Panc1 (cell line): ENCODE data around the gene PAX3. TPM values are rescaled to one million over a fixed set of nuclear protein-coding genes. Genes with fewer than 3 reads are reported as not detected.

Experiments
- ATAC-seq: fragments of 200-7000 bp; cut with Tn5 transposase; 2 replicates; pipeline ENCODE4 v1.9.1; 2020; ENCODE audit warnings: mild to moderate bottlenecking, moderate library complexity
- BruUV-seq: library from RNA; stranded (reverse); fragments of 400-500 nt; replicated peaks from 2 replicates; lab custom pipeline; 2021; lab: Mats Ljungman, UMichigan
- CTCF ChIA-PET: fragments of 300-600 bp; sonication (Branson Sonifier 250); formaldehyde crosslinking; loops from one replicate; lab custom pipeline; 2022; ENCODE audit warnings: antibody characterized with exemption; lab: Charles Lee
- POLR2A ChIA-PET: fragments of 300-600 bp; sonication (Branson Sonifier 250); formaldehyde crosslinking; loops from one replicate; lab custom pipeline; 2022; ENCODE audit warnings: antibody characterized with exemption; lab: Charles Lee
- DNase-seq: peaks from one replicate; pipeline ENCODE4 v3.0.0-alpha.2; 2010; ENCODE audit warnings: low read depth, low spot score
- H3K27ac ChIP-seq: 2 replicates; pipeline ENCODE4 v1.5.1; 2011; ENCODE audit warnings: mild to moderate bottlenecking, low read length, inconsistent platforms
- H3K27me3 ChIP-seq: fragments of 200-500 bp; sonication (Bioruptor generic); 2 replicates; pipeline ENCODE4 v1.6.0; 2014; ENCODE audit warnings: low read length, inconsistent platforms; ENCODE audit not compliant: control insufficient read depth, insufficient read depth
- H3K36me3 ChIP-seq: fragments of 200-500 bp; sonication (Bioruptor generic); 2 replicates; pipeline ENCODE4 v1.5.1; 2014; ENCODE audit warnings: inconsistent platforms, mild to moderate bottlenecking, low read length, moderate library complexity; ENCODE audit not compliant: control insufficient read depth, insufficient read depth
- H3K4me1 ChIP-seq: 2 replicates; pipeline ENCODE4 v1.5.1; 2011; ENCODE audit warnings: inconsistent platforms, mild to moderate bottlenecking, low read length, moderate library complexity; ENCODE audit not compliant: control insufficient read depth, insufficient read depth
- H3K4me3 ChIP-seq, 2 experiments: 2 replicates each; pipeline ENCODE4 v1.5.1; 2011 to 2012; ENCODE audit warnings: low read depth in 2 of 2, low read length in 2 of 2, mild to moderate bottlenecking in 2 of 2, inconsistent platforms in 1 of 2, moderate library complexity in 1 of 2
- H3K9me3 ChIP-seq: fragments of 200-500 bp; sonication (Bioruptor generic); 2 replicates; pipeline ENCODE4 v1.5.1; 2014; ENCODE audit warnings: low read depth, mild to moderate bottlenecking, inconsistent platforms, low read length, moderate library complexity; ENCODE audit not compliant: control insufficient read depth, insufficient read depth
- CTCF ChIP-seq: fragments of 450-650 bp; IDR thresholded peaks from 2 replicates; pipeline ENCODE4 v1.5.1; 2017; ENCODE audit warnings: mild to moderate bottlenecking
- POLR2AphosphoS5 ChIP-seq: IDR thresholded peaks from 2 replicates; pipeline ENCODE4 v1.6.1; 2012; ENCODE audit warnings: mild to moderate bottlenecking, low read depth, low read length, moderate library complexity
- REST ChIP-seq, 2 experiments: IDR thresholded peaks; 2 replicates each; pipeline ENCODE4 v1.6.1; 2011 to 2012; ENCODE audit warnings: low read depth in 2 of 2, control low read depth in 1 of 2, low read length in 1 of 2, mild to moderate bottlenecking in 1 of 2, moderate library complexity in 1 of 2; ENCODE audit not compliant: insufficient read depth in 1 of 2
- SIN3A ChIP-seq: IDR thresholded peaks from 2 replicates; pipeline ENCODE4 v1.6.1; 2012; ENCODE audit warnings: low read depth, mild to moderate bottlenecking, low read length, moderate library complexity, borderline replicate concordance; ENCODE audit not compliant: insufficient read depth
- TCF7L2 ChIP-seq: IDR thresholded peaks from 2 replicates; pipeline ENCODE4 v1.6.1; 2011; ENCODE audit warnings: mild to moderate bottlenecking, low read depth, low read length, inconsistent platforms
- in situ Hi-C: cut with HindIII; loops from 2 replicates; pipeline ENCODE4 v1.10.0; 2016; ENCODE audit warnings: low sequenced_read_pairs, low pct_unique_long_range_greater_than_20kb
- intact Hi-C: fragments of 100-400 bp; cut with micrococcal nuclease; formaldehyde crosslinking; loops from one replicate; pipeline ENCODE4 v1.10.0; 2022; ENCODE audit not compliant: unreplicated experiment
- total RNA-seq: library from RNA; stranded (reverse); gene quantifications from one replicate; pipeline ENCODE4 v1.2.1, GENCODE V29; 2021; ENCODE audit not compliant: unreplicated experiment

The PAX3 gene
- total RNA-seq, 1 experiment from 2014 or later: not detected

- H3K36me3 ChIP-seq: no peaks in the 10 kb centered on the region
- in situ Hi-C loops (no loop called here), intact Hi-C loops (no loop called here)
- CTCF ChIA-PET: no interaction called here
- DNase-seq (no peak), ATAC-seq (no peak)
- H3K27ac ChIP-seq: no peak overlapping the region
- no TSS peak for BruUV-seq
- no peaks in the 10 kb centered on the region for H3K27me3 ChIP-seq
- H3K4me1 ChIP-seq: no peaks in the 10 kb centered on the region
- POLR2A ChIA-PET: no interaction called here
- TF ChIP-seq TCF7L2: no peak
- TF ChIP-seq POLR2AphosphoS5: no peak
- TF ChIP-seq REST (IDR thresholded peaks at IDR 0.05; ENCODE audit: insufficient read depth in 1 of 2, low read depth in 2 of 2, low read length in 1 of 2): no peak
- TF ChIP-seq CTCF: no peak
- no peak for TF ChIP-seq SIN3A
- H3K9me3 ChIP-seq: no peaks in the 10 kb centered on the region
- H3K4me3 ChIP-seq: no peak overlapping the region
Measured at GRCh38 chr2:222232372-222232771, 66.4 kb downstream of the PAX3 start.

- POLR2A ChIA-PET: no interaction called here
- H3K27me3 ChIP-seq: no peaks in the 10 kb centered on the region
- intact Hi-C loops: no loop called here
Measured at GRCh38 chr2:222228054-222228453, 70.7 kb downstream of the PAX3 start.

More at GRCh38 chr2:222228054-222228453, 70.7 kb downstream of the PAX3 start:
- no TSS peak for BruUV-seq
- ATAC-seq (no peak), DNase-seq (no peak)
- no peak overlapping the region for H3K4me3 ChIP-seq
- CTCF ChIA-PET: no interaction called here
- H3K4me1 ChIP-seq: no peaks in the 10 kb centered on the region
- in situ Hi-C loops: no loop called here
- no peaks in the 10 kb centered on the region for H3K36me3 ChIP-seq
- no peak for TF ChIP-seq REST (IDR thresholded peaks at IDR 0.05; ENCODE audit: insufficient read depth in 1 of 2, low read depth in 2 of 2, low read length in 1 of 2)
- no peak for TF ChIP-seq CTCF
- TF ChIP-seq SIN3A: no peak
- TF ChIP-seq TCF7L2: no peak
- H3K27ac ChIP-seq: no peak overlapping the region
- H3K9me3 ChIP-seq: no peaks in the 10 kb centered on the region
